Liver (tissue), 9 donors: Measurements from ENCODE around the gene GPRC5D. TPM values are rescaled to one million over a fixed set of nuclear protein-coding genes. Genes with fewer than 3 reads are reported as not detected.

Source experiments
- DNase-seq: peaks from one replicate; pipeline ENCODE4 v3.0.0-alpha.2; 2017; ENCODE audit warnings: low spot score
- H3K27ac ChIP-seq, 2 donors: one replicate each; pipeline ENCODE4 v1.7.0; 2013; ENCODE audit warnings: inconsistent platforms in 2 of 2, low read length in 2 of 2, control low read depth in 1 of 2, low read depth in 1 of 2, mild to moderate bottlenecking in 1 of 2
- H3K27me3 ChIP-seq, 4 donors: one replicate each; pipeline versions ENCODE4 v1.6.1 to v1.7.0; 2013; ENCODE audit warnings: low read length in 3 of 4, inconsistent platforms in 1 of 4, mild to moderate bottlenecking in 1 of 4, moderate library complexity in 1 of 4; ENCODE audit not compliant: control insufficient read depth in 4 of 4, insufficient read depth in 4 of 4
- H3K36me3 ChIP-seq, 4 donors: one replicate each; pipeline versions ENCODE4 v1.6.1 to v1.7.0; 2013; ENCODE audit warnings: low read length in 3 of 4, mild to moderate bottlenecking in 3 of 4, low read depth in 1 of 4, moderate library complexity in 1 of 4; ENCODE audit not compliant: control insufficient read depth in 4 of 4, insufficient read depth in 3 of 4
- H3K4me1 ChIP-seq, 4 donors: one replicate each; pipeline versions ENCODE4 v1.6.1 to v1.7.0; 2013; ENCODE audit warnings: low read length in 3 of 4, mild to moderate bottlenecking in 3 of 4, moderate library complexity in 1 of 4; ENCODE audit not compliant: control insufficient read depth in 4 of 4, insufficient read depth in 4 of 4
- H3K4me3 ChIP-seq, 3 donors: one replicate each; pipeline versions ENCODE4 v1.6.1 to v1.7.0; 2013; ENCODE audit warnings: low read length in 3 of 3, control low read depth in 1 of 3, low read depth in 1 of 3, mild to moderate bottlenecking in 1 of 3
- H3K9ac ChIP-seq, 2 donors: one replicate each; pipeline ENCODE4 v1.7.0; 2013; ENCODE audit warnings: low read length in 2 of 2, mild to moderate bottlenecking in 2 of 2, moderate library complexity in 2 of 2, control low read depth in 1 of 2, low read depth in 1 of 2
- H3K9me3 ChIP-seq, 4 donors: one replicate each; pipeline versions ENCODE4 v1.6.1 to v1.7.0; 2013; ENCODE audit warnings: low read length in 3 of 4; ENCODE audit not compliant: control insufficient read depth in 4 of 4
- ATF3 ChIP-seq: IDR thresholded peaks from 2 replicates; pipeline ENCODE4 v1.6.1; 2016; ENCODE audit warnings: antibody characterized with exemption
- CTCF ChIP-seq: fragments of 150-350 bp; IDR thresholded peaks from 2 replicates; pipeline ENCODE4 v1.5.1; 2017; ENCODE audit warnings: improper control_type of control experiment, low read depth, low read length; ENCODE audit not compliant: missing input control
- EGR1 ChIP-seq, 2 donors: IDR thresholded peaks; 2 replicates each; pipeline ENCODE4 v1.6.1; 2016 to 2018; ENCODE audit warnings: antibody characterized with exemption in 2 of 2, low read depth in 2 of 2
- FOXA1 ChIP-seq: IDR thresholded peaks from 2 replicates; pipeline ENCODE4 v1.6.1; 2016; ENCODE audit warnings: antibody characterized with exemption
- FOXA2 ChIP-seq: IDR thresholded peaks from 2 replicates; pipeline ENCODE4 v1.6.1; 2016; ENCODE audit warnings: antibody characterized with exemption
- GABPA ChIP-seq, 2 donors: IDR thresholded peaks in 1 of 2; conservative IDR thresholded peaks in 1 of 2; 2 replicates each; pipeline ENCODE4 v1.6.1; 2016; ENCODE audit warnings: antibody characterized with exemption in 2 of 2, mild to moderate bottlenecking in 1 of 2, moderate library complexity in 1 of 2
- HNF4A ChIP-seq, 2 donors: conservative IDR thresholded peaks; 2 replicates each; pipeline ENCODE4 v1.6.1; 2016; ENCODE audit warnings: antibody characterized with exemption in 2 of 2, mild to moderate bottlenecking in 2 of 2
- HNF4G ChIP-seq: IDR thresholded peaks from 2 replicates; pipeline ENCODE4 v1.6.1; 2016; ENCODE audit warnings: antibody characterized with exemption
- JUND ChIP-seq, 2 donors: IDR thresholded peaks; 2 replicates each; pipeline ENCODE4 v1.6.1; 2016; ENCODE audit warnings: antibody characterized with exemption in 2 of 2
- MAX ChIP-seq: IDR thresholded peaks from 2 replicates; pipeline ENCODE4 v1.6.1; 2016; ENCODE audit warnings: antibody characterized with exemption
- NR2F2 ChIP-seq: IDR thresholded peaks from 2 replicates; pipeline ENCODE4 v1.6.1; 2016; ENCODE audit warnings: antibody characterized with exemption
- RAD21 ChIP-seq, 2 donors: IDR thresholded peaks; 2 replicates each; pipeline ENCODE4 v1.6.1; 2016; ENCODE audit warnings: antibody characterized with exemption in 2 of 2, mild to moderate bottlenecking in 2 of 2
- RXRA ChIP-seq, 2 donors: IDR thresholded peaks; 2 replicates each; pipeline ENCODE4 v1.6.1; 2017 to 2018; ENCODE audit warnings: antibody characterized with exemption in 2 of 2, mild to moderate bottlenecking in 1 of 2
- SP1 ChIP-seq: IDR thresholded peaks from 2 replicates; pipeline ENCODE4 v1.6.1; 2018; ENCODE audit warnings: antibody characterized with exemption, mild to moderate bottlenecking
- TAF1 ChIP-seq: conservative IDR thresholded peaks from 2 replicates; pipeline ENCODE4 v1.6.1; 2016; ENCODE audit warnings: antibody characterized with exemption, mild to moderate bottlenecking
- YY1 ChIP-seq: IDR thresholded peaks from 2 replicates; pipeline ENCODE4 v1.6.1; 2016; ENCODE audit warnings: antibody characterized with exemption, mild to moderate bottlenecking
- ZBTB33 ChIP-seq: IDR thresholded peaks from 2 replicates; pipeline ENCODE4 v1.6.1; 2016; ENCODE audit warnings: antibody characterized with exemption
- WGBS: extraction: QIAGEN DNeasy Blood & Tissue Kit; methylation state at CpG from one replicate; pipeline ENCODE4 v1.1.7; 2013; 5-methylcytosine and 5-hydroxymethylcytosine counted together
- polyA plus RNA-seq, 2 donors: library from polyadenylated mRNA; stranded (reverse) in 1 of 2; unstranded in 1 of 2; fragments of 200-250 nt in 1 of 2; fragments of >200 nt in 1 of 2; fragmentation: Nextera tagmentation in 1 of 2; extraction: Ambion mirVana in 1 of 2; gene quantifications; one replicate each; pipeline versions ENCODE4 v1.2.1 to v1.2.3, GENCODE V29; 2013 to 2015
- total RNA-seq, 2 donors: library from RNA; depleted of rRNA; stranded (reverse); fragments of >200 nt; gene quantifications; one replicate each; pipeline ENCODE4 v1.2.3, GENCODE V29; 2014
- donor health status: healthy.
- donor health status: healthy.
- donor health status: healthy.
- donor health status: healthy.
- donor health status: healthy.

Gene GPRC5D
- total and polyA plus RNA-seq, 4 donors = 0.13 to 0.17 TPM; not detected in 2

- H3K4me1 ChIP-seq = no peaks in the 10 kb centered on the region
- no peaks in the 10 kb centered on the region for H3K36me3 ChIP-seq
- no peak overlapping the region for H3K4me3 ChIP-seq
- no peaks in the 10 kb centered on the region for H3K9me3 ChIP-seq
- no peaks in the 10 kb centered on the region for H3K27me3 ChIP-seq
- TF ChIP-seq SP1 (no peak), MAX (no peak), HNF4A (conservative IDR thresholded peaks at IDR 0.05) (no peak), JUND (IDR thresholded peaks at IDR 0.05) (no peak), GABPA (IDR thresholded peaks at IDR 0.05 in 1 of 2, conservative IDR thresholded peaks at IDR 0.05 in 1 of 2) (no peak), ZBTB33 (no peak), HNF4G (no peak)
- H3K27ac ChIP-seq = no peak overlapping the region
- no peak overlapping the region for H3K9ac ChIP-seq
- 98% methylated on average over 11 of the region's 11 CpGs for WGBS
- no peak for DNase-seq
Measured at GRCh38 chr12:12936983-12937491, 14.9 kb downstream of the GPRC5D start.

- Histone ChIP-seq H3K4me3 (no peak overlapping the region), H3K9me3 (no peaks in the 10 kb centered on the region), H3K36me3 (no peaks in the 10 kb centered on the region), H3K27me3 (no peaks in the 10 kb centered on the region), H3K4me1 (no peaks in the 10 kb centered on the region), H3K9ac (no peak overlapping the region), H3K27ac (no peak overlapping the region)
- 83% methylated on average over 8 of the region's 8 CpGs for WGBS
- TF ChIP-seq YY1 (no peak), MAX (no peak), ATF3 (no peak)
- no peak for DNase-seq
Measured at GRCh38 chr12:12934556-12934955, 17.4 kb downstream of the GPRC5D start.

GRCh38 chr12:12933742-12934141 lies 18.2 kb downstream of the GPRC5D start:
- WGBS = 92% methylated on average over 4 of the region's 4 CpGs
- no peak for DNase-seq
- no peak overlapping the region for H3K27ac ChIP-seq
- H3K4me1 ChIP-seq = no peaks in the 10 kb centered on the region
- H3K27me3 ChIP-seq = no peaks in the 10 kb centered on the region
- H3K4me3 ChIP-seq = no peak overlapping the region
- no peaks in the 10 kb centered on the region for H3K9me3 ChIP-seq
- H3K9ac ChIP-seq = no peak overlapping the region
- no peaks in the 10 kb centered on the region for H3K36me3 ChIP-seq
- no peak for TF ChIP-seq HNF4A (conservative IDR thresholded peaks at IDR 0.05)
- TF ChIP-seq RAD21 (IDR thresholded peaks at IDR 0.05) = no peak
- TF ChIP-seq ATF3 = no peak
- no peak for TF ChIP-seq ZBTB33
- no peak for TF ChIP-seq TAF1
- no peak for TF ChIP-seq JUND (IDR thresholded peaks at IDR 0.05)
- TF ChIP-seq GABPA (IDR thresholded peaks at IDR 0.05 in 1 of 2, conservative IDR thresholded peaks at IDR 0.05 in 1 of 2) = no peak
- TF ChIP-seq FOXA2 = no peak
- TF ChIP-seq NR2F2 = no peak
- no peak for TF ChIP-seq FOXA1
- no peak for TF ChIP-seq RXRA (IDR thresholded peaks at IDR 0.05)
- TF ChIP-seq HNF4G = no peak
- no peak for TF ChIP-seq CTCF
- no peak for TF ChIP-seq EGR1 (IDR thresholded peaks at IDR 0.05; ENCODE audit: low read depth in 2 of 2)
- no peak for TF ChIP-seq SP1
- no peak for TF ChIP-seq MAX
